GM21528 (cell line): Measurements from ENCODE around the gene C22orf15.

Experiments used
- ATAC-seq: cut with Tn5 transposase; IDR thresholded peaks from one replicate; pipeline ENCODE4 v1.9.1; 2021; ENCODE audit warnings: mild to moderate bottlenecking, moderate library complexity; ENCODE audit not compliant: unreplicated experiment, low FRiP score

C22orf15 gene

DNA sequence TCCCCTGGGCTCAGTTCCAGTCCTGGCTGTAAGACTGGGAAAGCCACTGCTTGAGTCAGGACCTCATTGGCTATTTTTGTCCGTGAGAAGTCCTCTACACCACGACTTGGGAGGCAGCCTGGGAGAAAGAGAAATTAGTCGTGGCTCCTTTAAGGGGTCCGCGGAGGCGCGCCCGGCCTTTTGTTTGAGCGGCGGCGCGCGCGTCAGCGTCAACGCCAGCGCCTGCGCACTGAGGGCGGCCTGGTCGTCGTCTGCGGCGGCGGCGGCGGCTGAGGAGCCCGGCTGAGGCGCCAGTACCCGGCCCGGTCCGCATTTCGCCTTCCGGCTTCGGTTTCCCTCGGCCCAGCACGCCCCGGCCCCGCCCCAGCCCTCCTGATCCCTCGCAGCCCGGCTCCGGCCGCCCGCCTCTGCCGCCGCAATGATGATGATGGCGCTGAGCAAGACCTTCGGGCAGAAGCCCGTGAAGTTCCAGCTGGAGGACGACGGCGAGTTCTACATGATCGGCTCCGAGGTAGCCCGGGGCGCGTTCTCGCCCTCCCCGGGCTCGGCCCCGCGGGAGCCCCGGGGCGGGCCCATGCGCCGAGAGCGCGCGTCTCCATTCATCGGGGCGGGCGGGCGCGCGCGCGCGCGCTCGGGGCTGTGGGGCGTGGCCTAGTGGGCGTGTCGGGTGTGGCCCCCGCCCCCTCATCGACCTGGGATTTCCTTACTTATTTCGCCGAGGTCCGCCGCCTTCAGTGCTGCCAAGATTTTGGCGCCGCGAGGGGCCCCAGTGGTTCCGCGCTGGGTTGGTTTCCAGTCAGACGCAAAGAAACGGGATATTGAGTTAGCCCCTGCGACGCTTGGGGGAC, 24.2 kb downstream of the C22orf15 start, which contains the start of gene SMARCB1:
TSS of gene SMARCB1 (plus strand) at position 215 of the 848 bp plus-strand sequence. CDS start at position 419, 204 bp downstream.
- peak; percentile 72 for ATAC-seq

DNA sequence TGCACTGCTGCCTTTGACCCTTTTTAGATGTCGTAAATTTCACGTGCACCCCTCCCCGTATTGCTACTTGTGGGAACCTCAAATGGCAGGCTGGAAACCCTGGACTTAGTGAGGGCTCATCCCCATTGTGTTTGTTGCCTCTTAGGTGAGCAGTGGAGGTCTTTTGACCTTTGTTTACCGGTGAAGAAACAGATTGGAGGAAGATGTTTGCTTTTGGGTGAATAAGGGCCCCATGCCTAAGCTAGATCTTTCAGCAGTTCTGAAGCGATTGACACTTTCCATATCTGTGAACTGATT, 24.8 kb downstream of the C22orf15 start:
- peak; percentile 18 for ATAC-seq

GRCh38 chr22:23787910-23788309, 25.1 kb downstream of the C22orf15 start:
- no peak for ATAC-seq

DNA sequence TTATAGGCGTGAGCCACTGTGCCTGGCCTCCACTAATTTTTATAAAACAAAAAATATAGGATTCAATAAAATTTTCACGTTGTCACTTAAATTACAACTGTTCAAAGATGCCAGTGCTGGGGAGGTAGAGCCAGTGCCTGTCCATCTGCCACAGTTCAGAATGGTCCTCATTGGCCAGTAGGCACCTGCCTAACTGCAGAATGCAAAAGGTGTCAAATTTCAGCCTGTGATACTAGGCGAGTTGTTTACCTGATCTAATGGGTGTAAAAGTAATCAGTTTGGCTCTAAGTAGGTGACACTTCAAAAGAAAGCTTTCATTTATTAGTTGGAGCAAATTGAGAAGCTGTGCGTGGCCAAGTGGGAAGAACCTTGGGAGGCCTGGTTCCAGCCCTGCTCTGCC, 26.3 kb downstream of the C22orf15 start:
- ATAC-seq: no peak

GRCh38 chr22:23789638-23790037, 26.8 kb downstream of the C22orf15 start:
- no peak for ATAC-seq

DNA sequence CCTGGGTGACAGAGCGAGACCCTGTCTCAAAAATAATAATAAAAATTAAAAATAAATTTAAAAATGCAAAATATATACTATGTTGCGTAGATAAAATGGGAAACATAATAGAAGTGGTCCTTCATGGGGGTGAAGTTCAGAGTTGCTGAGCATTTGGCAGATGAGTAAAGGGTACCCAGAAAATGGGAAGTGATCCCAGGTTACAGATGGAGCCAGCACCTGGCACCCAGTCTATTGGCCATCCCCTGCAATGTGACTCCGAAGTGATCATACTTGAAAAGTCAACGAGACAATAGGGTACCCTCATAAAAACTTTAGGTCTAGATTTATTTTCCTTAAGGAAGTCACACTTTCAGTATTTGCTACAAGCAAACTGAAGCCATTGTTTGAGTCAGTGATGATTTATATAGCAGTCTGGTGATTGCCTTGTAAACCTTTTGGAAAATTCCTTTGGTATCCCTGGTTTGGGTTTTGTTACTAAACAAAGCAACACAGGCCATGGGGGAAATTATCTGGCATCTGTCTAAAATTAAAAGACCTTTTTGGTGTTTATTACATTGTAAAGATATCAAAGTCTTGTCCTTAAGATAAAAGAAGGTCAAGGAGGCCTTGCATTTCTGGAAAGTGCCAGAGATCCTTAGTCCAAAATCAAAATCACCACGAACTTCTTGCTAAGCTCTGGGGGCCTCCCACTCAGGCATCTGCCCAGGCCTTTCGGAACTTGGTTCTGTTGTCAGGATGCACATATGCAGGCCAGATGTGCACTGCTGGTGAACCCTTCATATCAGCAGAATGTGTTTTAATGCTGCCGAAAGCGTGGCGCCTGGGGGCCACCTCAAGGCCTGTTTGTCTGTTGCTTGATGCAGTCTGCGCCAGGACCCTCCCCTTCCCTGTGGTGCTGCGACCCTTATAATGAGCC, 28.3 kb downstream of the C22orf15 start:
- no peak for ATAC-seq

- ATAC-seq: no peak
Measured at GRCh38 chr22:23791738-23792645, 29.2 kb downstream of the C22orf15 start.

DNA sequence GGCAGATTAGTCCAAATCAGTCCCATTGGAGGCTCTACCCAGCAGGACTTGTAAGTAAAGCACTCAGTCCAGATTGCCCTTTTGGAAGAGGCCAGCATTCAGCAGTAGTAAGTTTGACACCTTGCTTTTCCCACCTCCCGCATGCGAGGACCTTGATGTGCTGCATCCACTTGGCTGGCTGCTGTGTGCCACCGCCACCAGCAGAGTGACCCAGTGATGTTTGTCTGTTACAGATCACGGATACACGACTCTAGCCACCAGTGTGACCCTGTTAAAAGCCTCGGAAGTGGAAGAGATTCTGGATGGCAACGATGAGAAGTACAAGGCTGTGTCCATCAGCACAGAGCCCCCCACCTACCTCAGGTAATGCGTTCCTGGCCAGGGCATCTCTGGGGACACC, 30.5 kb downstream of the C22orf15 start:
- no peak for ATAC-seq

GRCh38 chr22:23796461-23796860, 33.7 kb downstream of the C22orf15 start:
- no peak for ATAC-seq

- ATAC-seq: no peak
Measured at GRCh38 chr22:23800297-23801237, 37.8 kb downstream of the C22orf15 start.

GRCh38 chr22:23801238-23801821, 38.5 kb downstream of the C22orf15 start:
- ATAC-seq: no peak

GRCh38 chr22:23801886-23802377, 39.1 kb downstream of the C22orf15 start:
- ATAC-seq: no peak

DNA sequence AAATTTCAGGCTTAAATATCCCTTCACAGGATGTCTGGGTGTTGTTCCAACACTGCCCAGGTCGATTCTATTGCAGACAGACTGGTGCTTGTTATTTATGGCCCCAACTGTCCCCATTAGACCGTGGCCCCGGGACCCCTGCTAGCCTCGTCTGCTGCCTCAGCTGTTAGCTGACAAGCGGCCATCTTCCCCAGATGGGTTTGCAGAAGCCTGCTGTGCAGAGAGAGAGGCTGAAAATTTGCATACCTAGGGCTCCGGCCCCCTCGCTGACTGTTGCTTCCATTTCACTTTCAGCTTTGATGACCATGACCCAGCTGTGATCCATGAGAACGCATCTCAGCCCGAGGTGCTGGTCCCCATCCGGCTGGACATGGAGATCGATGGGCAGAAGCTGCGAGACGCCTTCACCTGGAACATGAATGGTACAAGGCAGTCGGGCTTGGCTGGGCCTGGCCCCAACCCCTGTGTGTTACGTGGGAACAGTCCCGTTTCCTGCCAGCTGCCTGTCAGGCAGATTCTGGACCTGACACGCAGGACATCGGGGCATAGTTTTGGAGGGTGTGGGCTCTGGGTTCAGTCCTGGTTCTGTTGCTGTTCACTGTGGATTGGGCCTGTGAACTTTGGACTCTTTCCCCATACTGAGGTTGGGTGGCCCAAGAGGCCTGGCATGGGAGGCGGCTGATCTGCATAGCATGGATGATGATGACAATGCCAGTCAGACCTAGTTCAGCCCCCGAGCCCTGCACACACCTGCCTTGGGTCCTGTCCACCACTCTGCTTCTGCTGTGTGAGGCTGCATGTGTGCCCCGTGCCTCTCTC, 40.4 kb downstream of the C22orf15 start:
- ATAC-seq: no peak

DNA sequence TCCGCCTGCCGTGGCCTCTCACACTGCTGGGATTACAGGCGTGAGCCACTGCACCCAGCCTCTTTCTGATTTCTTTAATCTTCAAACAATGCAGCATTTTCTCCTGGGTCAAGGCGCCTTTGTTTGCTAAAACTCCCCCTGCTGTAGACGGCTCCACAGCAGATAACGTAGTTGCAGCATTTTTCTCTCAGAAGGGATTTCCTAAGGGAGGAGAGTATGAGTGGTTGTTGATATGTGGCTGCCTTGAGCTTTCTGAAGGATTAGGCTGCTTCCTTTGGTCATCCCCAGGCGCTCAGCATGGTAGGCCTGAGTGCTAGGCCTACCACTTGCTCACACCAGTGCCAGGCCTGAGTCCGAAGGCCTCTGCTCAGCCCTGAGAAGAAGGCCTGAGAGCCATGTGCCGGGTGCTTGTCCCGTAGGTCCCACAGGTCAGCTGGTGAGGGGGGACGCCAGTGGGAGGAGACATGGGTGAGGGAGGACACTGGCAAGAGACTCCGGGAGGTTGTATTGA, 42.0 kb downstream of the C22orf15 start:
- no peak for ATAC-seq

DNA sequence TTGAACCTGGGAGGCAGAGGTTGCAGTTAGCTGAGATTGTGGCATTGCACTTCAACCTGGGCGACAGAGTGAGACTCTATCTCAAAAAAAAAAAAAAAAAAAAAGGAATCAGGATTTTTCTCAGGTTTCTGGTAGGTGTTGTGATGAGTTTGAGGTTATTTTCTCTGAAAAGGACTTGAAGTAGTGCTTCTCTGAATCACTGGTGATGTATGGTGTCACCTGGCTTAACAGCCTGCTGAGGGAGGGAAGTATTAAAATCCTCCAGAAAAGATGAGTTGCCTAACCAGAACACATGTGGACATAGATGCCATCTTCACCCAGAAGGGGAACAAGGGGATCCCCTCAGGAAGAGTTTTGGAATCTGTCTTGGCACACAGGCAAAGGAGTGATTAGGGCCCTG, 44.0 kb downstream of the C22orf15 start:
- ATAC-seq: no peak

DNA sequence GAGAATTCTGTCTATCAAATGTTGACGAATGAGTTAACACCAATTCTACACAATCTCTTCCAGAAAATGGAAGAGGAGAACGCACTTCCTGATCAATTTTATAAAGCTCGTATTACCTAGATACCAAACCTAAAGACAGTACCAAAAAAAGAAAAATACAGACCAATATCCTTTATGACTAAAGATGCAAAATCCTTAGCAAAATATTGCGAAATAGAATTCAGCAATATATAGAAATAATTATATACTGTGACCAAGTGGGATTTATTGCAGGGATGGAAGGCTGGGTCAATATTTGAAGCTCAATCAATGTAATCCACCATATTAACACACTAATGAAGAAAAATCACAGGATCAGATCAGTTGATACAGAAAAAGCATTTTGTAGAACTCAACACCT, 49.6 kb downstream of the C22orf15 start:
- ATAC-seq: no peak
